HEK293T (cell line): ENCODE measurements around the gene PLRG1.

Source experiments
- CTCF ChIA-PET: fragments of 350-600 bp; formaldehyde crosslinking; extraction: SDS; loops from one replicate; lab custom pipeline; 2021; ENCODE audit warnings: antibody characterized with exemption, inconsistent platforms; lab: Yijun Ruan, JAX
- POLR2A ChIA-PET: fragments of 350-600 bp; formaldehyde crosslinking; extraction: SDS; loops from one replicate; lab custom pipeline; 2020; ENCODE audit warnings: antibody characterized with exemption, inconsistent platforms; lab: Yijun Ruan, JAX
- DNase-seq: peaks from one replicate; pipeline ENCODE4 v3.0.0; 2012; ENCODE audit warnings: mixed read lengths; ENCODE audit errors: extremely low spot score
- ARNT ChIP-seq: fragments of 450-650 bp; IDR thresholded peaks from 2 replicates; pipeline ENCODE4 v1.6.1; 2017; ENCODE audit warnings: mild to moderate bottlenecking
- BHLHE40 ChIP-seq: fragments of 450-650 bp; IDR thresholded peaks from 2 replicates; pipeline ENCODE4 v1.6.1; 2016; ENCODE audit warnings: mild to moderate bottlenecking, moderate library complexity, borderline replicate concordance
- CTBP1 ChIP-seq: fragments of 450-650 bp; IDR thresholded peaks from 2 replicates; pipeline ENCODE4 v1.6.1; 2016; ENCODE audit warnings: borderline replicate concordance
- ELF4 ChIP-seq: fragments of 450-650 bp; IDR thresholded peaks from 2 replicates; pipeline ENCODE4 v1.6.1; 2017; ENCODE audit warnings: antibody characterized with exemption
- FOXA1 ChIP-seq: fragments of 450-650 bp; IDR thresholded peaks from 2 replicates; pipeline ENCODE4 v1.6.1; 2016; ENCODE audit warnings: mild to moderate bottlenecking
- FOXK2 ChIP-seq: fragments of 450-650 bp; IDR thresholded peaks from 2 replicates; pipeline ENCODE4 v1.6.1; 2016; ENCODE audit warnings: mild to moderate bottlenecking
- FOXM1 ChIP-seq: fragments of 450-650 bp; IDR thresholded peaks from 2 replicates; pipeline ENCODE4 v1.6.1; 2017; ENCODE audit warnings: mild to moderate bottlenecking, borderline replicate concordance
- HDGF ChIP-seq: fragments of 450-650 bp; IDR thresholded peaks from 2 replicates; pipeline ENCODE4 v1.6.1; 2017; ENCODE audit warnings: antibody characterized with exemption, borderline replicate concordance
- L3MBTL2 ChIP-seq: fragments of 450-650 bp; conservative IDR thresholded peaks from 2 replicates; pipeline ENCODE4 v1.6.1; 2016; ENCODE audit warnings: mild to moderate bottlenecking
- LEF1 ChIP-seq: fragments of 450-650 bp; IDR thresholded peaks from 2 replicates; pipeline ENCODE4 v1.6.1; 2017; ENCODE audit warnings: mild to moderate bottlenecking, borderline replicate concordance
- NFRKB ChIP-seq: fragments of 450-650 bp; IDR thresholded peaks from 2 replicates; pipeline ENCODE4 v1.6.1; 2016; ENCODE audit warnings: mild to moderate bottlenecking, moderate library complexity
- SP1 ChIP-seq: fragments of 450-650 bp; IDR thresholded peaks from 2 replicates; pipeline ENCODE4 v1.6.1; 2017
- SUZ12 ChIP-seq: fragments of 450-650 bp; IDR thresholded peaks from 2 replicates; pipeline ENCODE4 v1.6.1; 2016; ENCODE audit warnings: mild to moderate bottlenecking
- TARDBP ChIP-seq: fragments of 450-650 bp; IDR thresholded peaks from 2 replicates; pipeline ENCODE4 v1.6.1; 2016
- ZNF384 ChIP-seq: fragments of 450-650 bp; IDR thresholded peaks from 2 replicates; pipeline ENCODE4 v1.6.1; 2016
- TF ChIP-seq, protein P1 (sequence below): fragments of 450-650 bp; IDR thresholded peaks from 2 replicates; pipeline ENCODE4 v1.6.1; 2016

The PLRG1 gene

DNA sequence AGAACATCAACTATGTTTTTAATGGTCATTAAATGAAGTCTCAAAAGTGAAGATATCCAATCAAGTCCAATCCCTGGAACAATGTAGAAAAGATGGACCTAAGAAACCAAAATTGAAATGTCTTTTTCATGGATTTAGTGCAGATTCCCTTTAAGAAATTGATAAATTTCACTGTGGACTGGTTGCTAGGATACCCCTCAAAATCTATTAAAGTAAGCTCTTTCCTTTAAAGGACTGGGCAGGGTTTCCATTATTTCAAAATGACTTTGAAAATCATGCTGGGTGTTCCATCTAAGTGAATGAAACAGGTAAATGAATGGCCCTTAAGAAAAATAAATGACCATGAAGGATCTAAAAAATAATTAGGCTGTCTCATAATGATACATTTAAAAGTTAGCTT lies 28.6 kb downstream of the PLRG1 start:
- TF ChIP-seq ARNT (no peak), FOXA1 (no peak), SP1 (no peak), SUZ12 (no peak), TARDBP (no peak), LEF1 (no peak), ZNF384 (no peak), BHLHE40 (no peak), HDGF (no peak), CTBP1 (no peak), FOXK2 (no peak), ELF4 (no peak), L3MBTL2 (no peak), FOXM1 (no peak), NFRKB (no peak)
- TF ChIP-seq, protein P1, sequence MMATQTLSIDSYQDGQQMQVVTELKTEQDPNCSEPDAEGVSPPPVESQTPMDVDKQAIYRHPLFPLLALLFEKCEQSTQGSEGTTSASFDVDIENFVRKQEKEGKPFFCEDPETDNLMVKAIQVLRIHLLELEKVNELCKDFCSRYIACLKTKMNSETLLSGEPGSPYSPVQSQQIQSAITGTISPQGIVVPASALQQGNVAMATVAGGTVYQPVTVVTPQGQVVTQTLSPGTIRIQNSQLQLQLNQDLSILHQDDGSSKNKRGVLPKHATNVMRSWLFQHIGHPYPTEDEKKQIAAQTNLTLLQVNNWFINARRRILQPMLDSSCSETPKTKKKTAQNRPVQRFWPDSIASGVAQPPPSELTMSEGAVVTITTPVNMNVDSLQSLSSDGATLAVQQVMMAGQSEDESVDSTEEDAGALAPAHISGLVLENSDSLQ = no peak
- no peak for DNase-seq
- ChIA-PET POLR2A (no interaction called here), CTCF (no interaction called here)

DNA sequence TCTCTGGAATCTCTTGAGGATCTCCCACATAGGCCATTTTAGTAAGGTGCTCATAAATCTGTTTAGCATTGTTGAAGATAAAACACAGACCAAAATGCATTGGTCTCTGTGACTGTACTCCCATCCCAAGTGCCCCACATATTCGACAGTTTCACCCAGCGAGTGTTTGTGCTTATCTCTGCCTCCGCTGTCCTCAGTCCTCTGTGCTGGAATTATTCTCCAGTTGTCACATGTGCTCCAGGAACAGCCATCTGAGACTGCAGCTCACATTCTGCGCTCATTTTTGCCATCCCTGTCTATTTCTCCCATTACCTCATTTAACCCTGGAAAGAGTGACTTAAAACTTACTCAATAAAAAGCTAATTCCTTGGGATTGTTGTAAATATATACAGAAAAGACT lies 31.0 kb downstream of the PLRG1 start:
- TF ChIP-seq NFRKB (no peak), CTBP1 (no peak), ARNT (no peak), LEF1 (no peak)
- DNase-seq = no peak
- ChIA-PET POLR2A (interaction anchor here (4.3 kb wide), 1 partner anchor 31 kb away, joined by 12 read pairs; the partner anchor contains the start of gene PLRG1), CTCF (interaction anchor here (0.6 kb wide), 2 partner anchors 103 to 127 kb away, joined by 4 to 11 read pairs; no protein-coding TSS in a partner anchor)

DNA sequence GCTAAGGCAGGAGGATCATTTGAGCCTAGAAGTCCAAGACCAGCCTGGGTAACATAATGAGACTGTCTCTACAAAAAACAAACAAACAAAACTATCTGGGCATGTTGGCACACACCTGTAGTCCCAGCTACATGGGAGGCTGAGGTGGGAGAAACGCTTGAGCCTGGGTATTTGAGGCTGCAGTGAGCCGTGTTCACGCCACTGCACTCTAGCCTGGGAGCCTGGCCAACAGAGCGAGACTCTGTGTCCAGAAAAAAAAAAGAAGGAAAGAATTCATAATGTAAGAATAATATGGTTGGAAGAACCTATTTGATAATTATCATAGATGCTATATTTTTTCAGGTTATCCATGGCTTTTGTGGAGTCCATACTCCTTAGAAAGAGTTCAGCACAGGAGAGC lies 32.6 kb downstream of the PLRG1 start:
- TF ChIP-seq HDGF = no peak
- no peak for TF ChIP-seq ZNF384
- TF ChIP-seq CTBP1 = no peak
- TF ChIP-seq ARNT = no peak
- no peak for TF ChIP-seq L3MBTL2
- no peak for TF ChIP-seq BHLHE40
- TF ChIP-seq ELF4 = no peak
- TF ChIP-seq NFRKB = no peak
- no peak for TF ChIP-seq FOXK2
- no peak for DNase-seq
- ChIA-PET POLR2A (interaction anchor here (4.3 kb wide), 1 partner anchor 33 kb away, joined by 12 read pairs; the partner anchor contains the start of gene PLRG1), CTCF (interaction anchor here (0.7 to 1.5 kb wide), 2 partner anchors 101 to 227 kb away, joined by 4 to 15 read pairs; no protein-coding TSS in a partner anchor)

DNA sequence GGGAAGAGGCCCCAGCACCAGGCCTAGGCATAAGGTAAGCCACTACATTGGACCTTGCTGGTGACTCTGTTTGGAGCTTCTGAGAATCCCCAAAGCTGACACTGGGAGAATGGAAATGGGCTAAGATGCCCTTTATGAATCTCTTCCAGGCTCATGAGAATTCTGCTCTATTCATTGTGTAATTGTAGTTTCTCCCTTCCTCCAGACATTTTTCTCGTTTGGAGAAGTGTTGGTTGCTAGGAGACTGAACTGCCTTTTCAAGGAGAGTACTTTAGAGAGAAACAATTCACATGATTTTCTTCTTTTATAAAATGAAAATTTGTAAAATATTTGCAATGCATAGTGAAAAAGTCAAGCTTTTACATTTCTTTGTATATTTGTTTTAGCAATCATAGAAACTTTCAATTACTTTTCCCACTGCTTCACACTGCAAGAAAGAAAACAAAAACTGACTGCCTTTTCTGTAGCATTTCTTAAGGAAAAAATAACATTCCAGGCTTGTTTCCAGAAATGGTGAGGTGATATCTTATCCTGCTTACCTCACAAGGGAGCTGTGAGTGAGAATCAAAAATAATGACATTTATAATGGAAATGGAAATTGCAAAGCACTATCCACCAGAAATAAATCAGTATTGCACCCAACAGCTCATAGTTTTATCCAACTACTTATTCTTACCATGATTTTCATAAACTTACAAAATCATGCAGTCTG lies 33.7 kb downstream of the PLRG1 start:
- CTCF ChIA-PET = interaction anchor here (1.1 to 3.3 kb wide), 3 partner anchors 10 to 102 kb away, joined by 3 to 11 read pairs (median 4); no protein-coding TSS in a partner anchor
- TF ChIP-seq NFRKB (no peak), BHLHE40 (no peak), SP1 (no peak), TARDBP (no peak), HDGF (no peak), ARNT (no peak), ZNF384 (no peak)
- DNase-seq = no peak

DNA sequence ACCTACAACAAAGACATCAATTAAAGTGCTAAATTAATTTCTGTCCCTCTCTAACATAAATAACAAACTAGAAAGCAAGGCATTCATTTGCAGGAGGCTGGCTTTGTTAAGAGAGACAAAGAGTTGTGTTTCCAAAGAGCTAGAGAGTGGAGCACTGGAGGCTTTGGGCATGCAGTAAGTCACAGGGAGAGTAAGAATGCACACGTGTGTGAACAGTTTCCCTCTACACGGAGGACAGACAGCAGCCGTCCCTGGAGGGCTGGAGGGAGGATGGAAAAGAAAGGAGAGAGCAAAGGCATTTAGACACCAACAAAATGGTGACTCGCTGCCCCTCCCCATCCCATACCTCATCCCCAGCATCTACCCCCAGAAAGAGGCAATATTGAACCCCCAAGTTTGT lies 38.2 kb downstream of the PLRG1 start:
- TF ChIP-seq HDGF = no peak
- CTCF ChIA-PET = no interaction called here
- POLR2A ChIA-PET = no interaction called here
- no peak for DNase-seq

More for the DNA sequence above, 33.7 kb downstream of the PLRG1 start:
- POLR2A ChIA-PET = interaction anchor here (1.9 to 4.3 kb wide), 2 partner anchors 34 to 100 kb away, joined by 5 to 12 read pairs; partner anchors contain the start of gene PLRG1

DNA sequence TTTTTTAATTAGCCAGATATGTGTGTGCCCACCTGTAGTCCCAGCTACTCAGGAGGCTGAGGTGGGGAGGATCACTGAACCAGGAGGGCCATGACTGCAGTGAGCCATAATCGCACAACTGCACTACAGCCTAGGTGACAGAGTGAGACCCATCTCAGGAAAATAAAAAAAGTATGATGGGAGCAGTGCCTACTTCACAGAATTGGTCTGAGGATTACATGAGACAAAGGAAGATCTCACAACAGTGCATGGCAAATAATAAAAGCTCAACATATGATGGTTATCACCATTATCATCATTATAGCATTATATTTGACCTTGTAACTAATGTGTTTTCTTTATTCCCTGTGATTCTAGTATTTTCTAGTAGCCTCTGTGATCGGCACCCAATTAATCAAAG lies 38.7 kb downstream of the PLRG1 start:
- DNase-seq = no peak
- ChIA-PET CTCF (no interaction called here), POLR2A (no interaction called here)
- TF ChIP-seq BHLHE40 (no peak), ELF4 (no peak)

DNA sequence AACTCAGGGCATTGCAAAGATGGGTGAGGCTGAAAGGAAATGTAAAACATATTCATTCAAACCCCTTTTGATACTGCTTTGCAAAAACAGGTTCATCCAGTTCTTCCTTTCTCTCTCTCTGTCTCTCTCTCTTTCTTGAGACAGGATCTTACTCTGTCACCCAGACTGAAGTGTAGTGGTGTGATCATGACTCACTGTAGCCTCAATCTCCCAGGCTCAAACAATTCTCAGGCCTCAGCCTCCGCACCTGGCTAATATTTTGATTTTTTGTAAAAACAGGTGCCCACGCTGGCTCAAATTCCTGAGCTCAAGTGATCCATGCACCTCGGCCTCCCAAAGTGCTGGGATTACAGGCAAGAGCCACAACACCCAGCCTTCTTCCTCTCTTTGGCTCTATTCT lies 43.0 kb downstream of the PLRG1 start:
- CTCF ChIA-PET = interaction anchor here (0.8 to 3.5 kb wide), 10 partner anchors 8 to 186 kb away, joined by 3 to 20 read pairs (median 5); no protein-coding TSS in a partner anchor
- DNase-seq = no peak
- TF ChIP-seq SUZ12 (no peak), SP1 (no peak), ZNF384 (no peak), L3MBTL2 (no peak), HDGF (no peak), CTBP1 (no peak), FOXM1 (no peak), FOXK2 (no peak), NFRKB (no peak), LEF1 (no peak)
- TF ChIP-seq, protein P1 = no peak
- POLR2A ChIA-PET = interaction anchor here (1.1 kb wide), 1 partner anchor 91 kb away, joined by 3 read pairs; no protein-coding TSS in a partner anchor
